Spleen (tissue), 7 donors: ENCODE results near the gene NCOA1.

Experiments used
- CTCF ChIP-seq, 11 experiments: fragments of 200-600 bp in 7 of 11; fragments of 450-650 bp in 4 of 11; sonication (generic) in 4 of 11; IDR thresholded peaks in 8 of 11; conservative IDR thresholded peaks in 3 of 11; 1 replicate in 7 of 11; 2 replicates in 4 of 11; pipeline versions ENCODE4 v1.4.0 to v1.8.0; 2016 to 2021; ENCODE audit warnings: antibody characterized with exemption in 11 of 11, inconsistent platforms in 4 of 11, mild to moderate bottlenecking in 1 of 11
- POLR2A ChIP-seq, 3 donors: fragments of 450-650 bp; IDR thresholded peaks; one replicate each; pipeline ENCODE4 v1.5.1; 2017; ENCODE audit warnings: antibody characterized with exemption in 3 of 3, mild to moderate bottlenecking in 1 of 3
- POLR2AphosphoS5 ChIP-seq, 3 donors: sonication (generic); formaldehyde crosslinking; IDR thresholded peaks; one replicate each; pipeline ENCODE4 v1.5.1; 2017; ENCODE audit warnings: antibody characterized with exemption in 3 of 3
- donor health status: DM: no; HTN: no; CAD: no; lungs with moderate emphysema.
- donor health status: DM: no; HTN: no; CAD: no.
- donor health status: DM: no; HTN: no; CAD: no.

- no peak for TF ChIP-seq CTCF (IDR thresholded peaks at IDR 0.05 in 8 of 11, conservative IDR thresholded peaks at IDR 0.05 in 3 of 11)
- no peak for TF ChIP-seq POLR2A (IDR thresholded peaks at IDR 0.05)
- TF ChIP-seq POLR2AphosphoS5 (IDR thresholded peaks at IDR 0.05): no peak
These were observed 26.2 kb downstream of the NCOA1 start for GRCh38 chr2:24517247-24517646.
